Raji (cell line): Measurements from ENCODE around the gene HSPA4L.

Experiments used
- POLR2A ChIP-seq: IDR thresholded peaks from 2 replicates; pipeline ENCODE4 v1.6.1; 2011; ENCODE audit warnings: low read depth, low read length, control low read depth; ENCODE audit not compliant: insufficient read depth

Gene HSPA4L

GRCh38 chr4:127843704-127844600 is 61.8 kb downstream of the HSPA4L start:
- TF ChIP-seq POLR2A, result no peak

GRCh38 chr4:127844601-127845116 is 62.5 kb downstream of the HSPA4L start:
- no peak for TF ChIP-seq POLR2A

- no peak for TF ChIP-seq POLR2A
These were observed 63.9 kb downstream of the HSPA4L start for GRCh38 chr4:127846061-127846460.

- TF ChIP-seq POLR2A, result no peak
These were observed 64.6 kb downstream of the HSPA4L start for GRCh38 chr4:127846765-127847164.

GRCh38 chr4:127849505-127850234 is 67.5 kb downstream of the HSPA4L start:
- no peak for TF ChIP-seq POLR2A

GRCh38 chr4:127852661-127853060 is 70.5 kb downstream of the HSPA4L start:
- TF ChIP-seq POLR2A, result no peak

GRCh38 chr4:127856196-127856812 is 74.2 kb downstream of the HSPA4L start:
- no peak for TF ChIP-seq POLR2A

GRCh38 chr4:127856813-127857447 is 74.8 kb downstream of the HSPA4L start:
- TF ChIP-seq POLR2A, result no peak

GRCh38 chr4:127857641-127858040 is 75.5 kb downstream of the HSPA4L start:
- no peak for TF ChIP-seq POLR2A

GRCh38 chr4:127868196-127868595 is 86.1 kb downstream of the HSPA4L start:
- TF ChIP-seq POLR2A, result no peak

GRCh38 chr4:127870281-127870680 is 88.2 kb downstream of the HSPA4L start:
- TF ChIP-seq POLR2A, result no peak

GRCh38 chr4:127870688-127871087 is 88.6 kb downstream of the HSPA4L start:
- no peak for TF ChIP-seq POLR2A

- TF ChIP-seq POLR2A, result no peak
These were observed 93.7 kb downstream of the HSPA4L start for GRCh38 chr4:127875791-127876190.

GRCh38 chr4:127880763-127881562 is 98.8 kb downstream of the HSPA4L start, which contains the start of gene PLK4:
Gene PLK4, plus strand, starts transcription at chr4:127880893. Its CDS starts 242 bp downstream, at chr4:127881135.
- TF ChIP-seq POLR2A, result peak; percentile 85

GRCh38 chr4:127881563-127881864 is 99.4 kb downstream of the HSPA4L start:
- TF ChIP-seq POLR2A, result no peak

- no peak for TF ChIP-seq POLR2A
These were observed 106.4 kb downstream of the HSPA4L start for GRCh38 chr4:127888559-127888958.
